ENCODE data around the gene FIBIN.

- no peak for TF ChIP-seq CREB1 (IDR thresholded peaks at IDR 0.05; ENCODE audit: low read depth)
- no peak for TF ChIP-seq TCF12 (IDR thresholded peaks at IDR 0.05; ENCODE audit: low read depth)
- TF ChIP-seq MAX (IDR thresholded peaks at IDR 0.05), result no peak
- no peak for TF ChIP-seq EP300 (IDR thresholded peaks at IDR 0.05; ENCODE audit: borderline replicate concordance)
- no peak for TF ChIP-seq TEAD4 (IDR thresholded peaks at IDR 0.05)
- no peak for TF ChIP-seq REST (IDR thresholded peaks at IDR 0.05; ENCODE audit: low read depth)
- TF ChIP-seq RAD21 (IDR thresholded peaks at IDR 0.05; ENCODE audit: low read depth), result no peak
Observed at GRCh38 chr11:26951809-26952515, 42.0 kb upstream of the FIBIN start.

Data from Ishikawa (cell line).